SK-N-SH (cell line): Measurements from ENCODE around the gene DOK6. TPM values are rescaled to one million over a fixed set of nuclear protein-coding genes. Genes with fewer than 3 reads are reported as not detected.

Experiments
- CTCF ChIA-PET: fragments of 300-600, 350-600 bp; formaldehyde crosslinking; extraction: SDS; loops from one replicate; lab custom pipeline; 2021; lab: Yijun Ruan, JAX
- POLR2A ChIA-PET: fragments of 350-600 bp; sonication (Branson Sonifier 250); formaldehyde crosslinking; extraction: SDS; loops from one replicate; lab custom pipeline; 2020; ENCODE audit warnings: antibody characterized with exemption, inconsistent platforms; lab: Yijun Ruan, JAX
- DNase-seq: peaks from one replicate; pipeline ENCODE4 v3.0.0; 2012
- H2AFZ ChIP-seq: fragments of 200-600 bp; sonication (generic); 2 replicates; pipeline ENCODE4 v1.8.1; 2016; ENCODE audit warnings: antibody characterized with exemption, mild to moderate bottlenecking, low read depth
- H3F3A ChIP-seq: fragments of 200-600 bp; sonication (generic); replicated peaks from 2 replicates; pipeline ENCODE3; 2016; ENCODE audit warnings: antibody characterized with exemption, mild to moderate bottlenecking; ENCODE audit not compliant: insufficient read depth
- H3K27ac ChIP-seq, 2 experiments: fragments of 200-500 bp in 1 of 2; fragments of 200-600 bp in 1 of 2; sonication (Bioruptor generic) in 1 of 2; sonication (generic), shearing (Covaris generic) in 1 of 2; 2 replicates each; pipeline versions ENCODE4 v1.5.1 to v1.6.1; 2014 to 2016; ENCODE audit warnings: low read depth in 2 of 2, inconsistent platforms in 1 of 2, low read length in 1 of 2, mild to moderate bottlenecking in 1 of 2, mixed read lengths in 1 of 2
- H3K27me3 ChIP-seq: fragments of 200-600 bp; sonication (generic), shearing (Covaris generic); 2 replicates; pipeline ENCODE4 v1.6.1; 2016; ENCODE audit warnings: mixed run types; ENCODE audit not compliant: insufficient read depth
- H3K36me3 ChIP-seq, 2 experiments: fragments of 200-500 bp in 1 of 2; fragments of 200-600 bp in 1 of 2; sonication (Bioruptor generic) in 1 of 2; sonication (generic) in 1 of 2; replicated peaks in 1 of 2; 2 replicates each; pipeline versions ENCODE3 to v1.5.1; 2014 to 2016; ENCODE audit warnings: low read length in 1 of 2, mild to moderate bottlenecking in 1 of 2; ENCODE audit not compliant: insufficient read depth in 2 of 2, control insufficient read depth in 1 of 2
- H3K4me1 ChIP-seq, 2 experiments: fragments of 200-500 bp in 1 of 2; fragments of 200-600 bp in 1 of 2; sonication (Bioruptor generic) in 1 of 2; sonication (generic), shearing (Covaris generic) in 1 of 2; 2 replicates each; pipeline versions ENCODE4 v1.5.1 to v1.6.1; 2014 to 2016; ENCODE audit warnings: low read depth in 1 of 2, low read length in 1 of 2, mixed run types in 1 of 2; ENCODE audit not compliant: insufficient read depth in 2 of 2, control insufficient read depth in 1 of 2
- H3K4me2 ChIP-seq: fragments of 200-600 bp; sonication (generic), shearing (Covaris generic); 2 replicates; pipeline ENCODE4 v1.6.1; 2017; ENCODE audit warnings: mixed run types
- H3K4me3 ChIP-seq, 2 experiments: fragments of 200-500 bp in 1 of 2; fragments of 200-600 bp in 1 of 2; sonication (Bioruptor generic) in 1 of 2; sonication (generic), shearing (Covaris generic) in 1 of 2; 2 replicates each; pipeline versions ENCODE4 v1.5.1 to v1.8.1; 2014 to 2016; ENCODE audit warnings: low read depth in 2 of 2, inconsistent platforms in 1 of 2, low read length in 1 of 2, mild to moderate bottlenecking in 1 of 2, mixed read lengths in 1 of 2, moderate library complexity in 1 of 2
- H3K79me2 ChIP-seq: fragments of 200-600 bp; sonication (generic); 2 replicates; pipeline ENCODE4 v1.8.1; 2017; ENCODE audit warnings: mild to moderate bottlenecking; ENCODE audit not compliant: insufficient read depth
- H3K9ac ChIP-seq: fragments of 200-600 bp; sonication (generic); 2 replicates; pipeline ENCODE4 v1.6.1; 2017; ENCODE audit warnings: mixed run types
- H3K9me2 ChIP-seq: fragments of 200-600 bp; sonication (generic); 2 replicates; pipeline ENCODE4 v1.6.1; 2017; ENCODE audit warnings: mixed run types
- H3K9me3 ChIP-seq: fragments of 200-600 bp; sonication (generic); 2 replicates; pipeline ENCODE4 v1.6.1; 2017; ENCODE audit warnings: mixed run types, mild to moderate bottlenecking, moderate library complexity
- H4K20me1 ChIP-seq: fragments of 200-600 bp; sonication (generic); 2 replicates; pipeline ENCODE4 v1.6.1; 2017; ENCODE audit warnings: mild to moderate bottlenecking, mixed run types; ENCODE audit not compliant: insufficient read depth
- CHD2 ChIP-seq: fragments of 150-350 bp; IDR thresholded peaks from 2 replicates; pipeline ENCODE4 v1.6.1; 2018; ENCODE audit warnings: low read length; ENCODE audit not compliant: partially characterized antibody
- ELF1 ChIP-seq: IDR thresholded peaks from 2 replicates; pipeline ENCODE4 v1.4.0; 2012
- EZH2phosphoT487 ChIP-seq: fragments of 200-600 bp; sonication (generic); IDR thresholded peaks from 2 replicates; pipeline ENCODE4 v1.6.1; 2017; ENCODE audit warnings: low read depth, mixed run types, mild to moderate bottlenecking, antibody characterized with exemption, moderate library complexity, borderline replicate concordance
- FOSL2 ChIP-seq: IDR thresholded peaks from 2 replicates; pipeline ENCODE4 v1.4.0; 2012; ENCODE audit warnings: low read depth, mild to moderate bottlenecking, moderate library complexity, borderline replicate concordance
- GABPA ChIP-seq: IDR thresholded peaks from 2 replicates; pipeline ENCODE4 v1.4.0; 2012; ENCODE audit warnings: low read depth, mild to moderate bottlenecking
- JUND ChIP-seq: IDR thresholded peaks from 2 replicates; pipeline ENCODE4 v1.4.0; 2012
- MEF2A ChIP-seq: IDR thresholded peaks from 2 replicates; pipeline ENCODE4 v1.4.0; 2012; ENCODE audit warnings: low read depth, borderline replicate concordance
- NFIC ChIP-seq: IDR thresholded peaks from 2 replicates; pipeline ENCODE4 v1.4.0; 2012; ENCODE audit warnings: borderline replicate concordance
- POLR2AphosphoS5 ChIP-seq: IDR thresholded peaks from 2 replicates; pipeline ENCODE4 v1.6.1; 2012; ENCODE audit warnings: low read depth, low read length
- RAD21 ChIP-seq: IDR thresholded peaks from 2 replicates; pipeline ENCODE4 v1.6.1; 2012; ENCODE audit warnings: mild to moderate bottlenecking, low read length
- RFX5 ChIP-seq: IDR thresholded peaks from 2 replicates; pipeline ENCODE4 v1.6.1; 2012; ENCODE audit warnings: mild to moderate bottlenecking, improper control_type of control experiment, low read length
- RXRA ChIP-seq: IDR thresholded peaks from 2 replicates; pipeline ENCODE4 v1.4.0; 2012; ENCODE audit warnings: low read depth, mild to moderate bottlenecking, borderline replicate concordance
- SIN3A ChIP-seq: IDR thresholded peaks from 2 replicates; pipeline ENCODE4 v1.6.1; 2012; ENCODE audit warnings: low read depth, mild to moderate bottlenecking, low read length, moderate library complexity, borderline replicate concordance
- TCF12 ChIP-seq: IDR thresholded peaks from 2 replicates; pipeline ENCODE4 v1.4.0; 2012
- TEAD4 ChIP-seq: IDR thresholded peaks from 2 replicates; pipeline ENCODE4 v1.4.0; 2012; ENCODE audit warnings: mild to moderate bottlenecking, borderline replicate concordance; ENCODE audit not compliant: insufficient read depth
- WGBS: methylation state at CpG from one replicate; pipeline ENCODE4 v1.1.6; 2017; ENCODE audit warnings: low lambda C conversion rate; 5-methylcytosine and 5-hydroxymethylcytosine counted together
- polyA plus RNA-seq, 3 experiments: library from polyadenylated mRNA; depleted of rRNA; stranded (reverse); fragments of >200 nt; gene quantifications; 2 replicates each; pipeline ENCODE4 v1.2.3, GENCODE V29; 2012
- TF ChIP-seq, protein P1 (sequence below): fragments of 150-350 bp; IDR thresholded peaks from 2 replicates; pipeline ENCODE4 v1.6.1; 2017; ENCODE audit warnings: antibody characterized with exemption, low read length, low read depth, borderline replicate concordance
- TF ChIP-seq, protein P2 (sequence below): IDR thresholded peaks from 2 replicates; pipeline ENCODE4 v1.4.0; 2012; ENCODE audit warnings: low read depth, borderline replicate concordance
- TF ChIP-seq, protein P3 (sequence below): fragments of 150-350 bp; IDR thresholded peaks from 2 replicates; pipeline ENCODE4 v1.6.1; 2016; ENCODE audit warnings: mild to moderate bottlenecking, low read depth, low read length
- TF ChIP-seq, protein P4 (sequence below): IDR thresholded peaks from 2 replicates; pipeline ENCODE4 v1.4.0; 2012; ENCODE audit warnings: low read depth, borderline replicate concordance
- TF ChIP-seq, protein P5 (sequence below): IDR thresholded peaks from 2 replicates; pipeline ENCODE4 v1.4.0; 2012; ENCODE audit warnings: low read depth
- TF ChIP-seq, protein P6 (sequence below): IDR thresholded peaks from 2 replicates; pipeline ENCODE4 v1.6.1; 2012; ENCODE audit warnings: mild to moderate bottlenecking, low read depth, low read length, moderate library complexity

The DOK6 gene
- polyA plus RNA-seq, 1 of the 3 experiments (the other 2 are of a cell fraction), result 3.9 TPM

DNA sequence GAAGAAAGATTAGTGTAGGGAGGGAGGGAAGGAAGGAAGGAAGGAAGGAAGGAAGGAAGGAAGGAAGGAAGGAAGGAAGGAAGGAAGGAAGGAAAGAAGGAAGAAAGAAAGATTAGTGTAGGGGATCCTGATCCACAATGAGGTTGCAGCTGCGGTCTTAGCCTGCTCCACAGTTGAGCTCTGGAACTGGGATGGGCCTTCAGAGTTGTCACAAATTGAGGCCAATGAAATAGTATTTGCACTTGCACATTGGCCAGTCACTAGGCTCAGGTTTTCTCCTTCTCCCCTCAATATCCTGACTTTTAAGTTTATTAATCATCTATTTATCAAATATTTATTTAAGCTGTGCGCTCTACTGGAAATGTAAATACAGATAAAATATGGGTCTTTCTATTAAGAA, 34.3 kb downstream of the DOK6 start:
- H3K79me2 ChIP-seq, result no peaks in the 10 kb centered on the region
- no peak overlapping the region for H3K9ac ChIP-seq
- POLR2A ChIA-PET, result no interaction called here
- H3K4me3 ChIP-seq, result no peak overlapping the region
- CTCF ChIA-PET, result no interaction called here
- no peak for DNase-seq
- no peaks in the 10 kb centered on the region for H3K9me3 ChIP-seq
- H3K9me2 ChIP-seq, result no peaks in the 10 kb centered on the region
- no peaks in the 10 kb centered on the region for H3F3A ChIP-seq
- WGBS, result 90% methylated on average over 2 of the region's 2 CpGs
- H2AFZ ChIP-seq, result no peak overlapping the region
- H4K20me1 ChIP-seq, result no peaks in the 10 kb centered on the region
- no peak for TF ChIP-seq FOSL2
- TF ChIP-seq RFX5, result no peak
- TF ChIP-seq MEF2A, result no peak
- TF ChIP-seq TEAD4, result no peak
- TF ChIP-seq EZH2phosphoT487, result no peak
- TF ChIP-seq TCF12, result no peak
- TF ChIP-seq NFIC, result no peak
- TF ChIP-seq, protein P1, sequence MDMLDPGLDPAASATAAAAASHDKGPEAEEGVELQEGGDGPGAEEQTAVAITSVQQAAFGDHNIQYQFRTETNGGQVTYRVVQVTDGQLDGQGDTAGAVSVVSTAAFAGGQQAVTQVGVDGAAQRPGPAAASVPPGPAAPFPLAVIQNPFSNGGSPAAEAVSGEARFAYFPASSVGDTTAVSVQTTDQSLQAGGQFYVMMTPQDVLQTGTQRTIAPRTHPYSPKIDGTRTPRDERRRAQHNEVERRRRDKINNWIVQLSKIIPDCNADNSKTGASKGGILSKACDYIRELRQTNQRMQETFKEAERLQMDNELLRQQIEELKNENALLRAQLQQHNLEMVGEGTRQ, result no peak
- TF ChIP-seq, protein P2, sequence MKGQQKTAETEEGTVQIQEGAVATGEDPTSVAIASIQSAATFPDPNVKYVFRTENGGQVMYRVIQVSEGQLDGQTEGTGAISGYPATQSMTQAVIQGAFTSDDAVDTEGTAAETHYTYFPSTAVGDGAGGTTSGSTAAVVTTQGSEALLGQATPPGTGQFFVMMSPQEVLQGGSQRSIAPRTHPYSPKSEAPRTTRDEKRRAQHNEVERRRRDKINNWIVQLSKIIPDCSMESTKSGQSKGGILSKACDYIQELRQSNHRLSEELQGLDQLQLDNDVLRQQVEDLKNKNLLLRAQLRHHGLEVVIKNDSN, result no peak
- no peak for TF ChIP-seq POLR2AphosphoS5
- TF ChIP-seq, protein P3, sequence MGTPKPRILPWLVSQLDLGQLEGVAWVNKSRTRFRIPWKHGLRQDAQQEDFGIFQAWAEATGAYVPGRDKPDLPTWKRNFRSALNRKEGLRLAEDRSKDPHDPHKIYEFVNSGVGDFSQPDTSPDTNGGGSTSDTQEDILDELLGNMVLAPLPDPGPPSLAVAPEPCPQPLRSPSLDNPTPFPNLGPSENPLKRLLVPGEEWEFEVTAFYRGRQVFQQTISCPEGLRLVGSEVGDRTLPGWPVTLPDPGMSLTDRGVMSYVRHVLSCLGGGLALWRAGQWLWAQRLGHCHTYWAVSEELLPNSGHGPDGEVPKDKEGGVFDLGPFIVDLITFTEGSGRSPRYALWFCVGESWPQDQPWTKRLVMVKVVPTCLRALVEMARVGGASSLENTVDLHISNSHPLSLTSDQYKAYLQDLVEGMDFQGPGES, result no peak
- TF ChIP-seq, protein P4, sequence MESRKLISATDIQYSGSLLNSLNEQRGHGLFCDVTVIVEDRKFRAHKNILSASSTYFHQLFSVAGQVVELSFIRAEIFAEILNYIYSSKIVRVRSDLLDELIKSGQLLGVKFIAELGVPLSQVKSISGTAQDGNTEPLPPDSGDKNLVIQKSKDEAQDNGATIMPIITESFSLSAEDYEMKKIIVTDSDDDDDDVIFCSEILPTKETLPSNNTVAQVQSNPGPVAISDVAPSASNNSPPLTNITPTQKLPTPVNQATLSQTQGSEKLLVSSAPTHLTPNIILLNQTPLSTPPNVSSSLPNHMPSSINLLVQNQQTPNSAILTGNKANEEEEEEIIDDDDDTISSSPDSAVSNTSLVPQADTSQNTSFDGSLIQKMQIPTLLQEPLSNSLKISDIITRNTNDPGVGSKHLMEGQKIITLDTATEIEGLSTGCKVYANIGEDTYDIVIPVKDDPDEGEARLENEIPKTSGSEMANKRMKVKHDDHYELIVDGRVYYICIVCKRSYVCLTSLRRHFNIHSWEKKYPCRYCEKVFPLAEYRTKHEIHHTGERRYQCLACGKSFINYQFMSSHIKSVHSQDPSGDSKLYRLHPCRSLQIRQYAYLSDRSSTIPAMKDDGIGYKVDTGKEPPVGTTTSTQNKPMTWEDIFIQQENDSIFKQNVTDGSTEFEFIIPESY, result no peak
- TF ChIP-seq GABPA, result no peak
- TF ChIP-seq RAD21, result no peak
- H3K36me3 ChIP-seq, result no peaks in the 10 kb centered on the region
- no peak overlapping the region for H3K4me2 ChIP-seq
- no peaks in the 10 kb centered on the region; a peak in 1 of 4 replicates for H3K4me1 ChIP-seq
- H3K27me3 ChIP-seq, result no peaks in the 10 kb centered on the region
- H3K27ac ChIP-seq, result no peak overlapping the region

DNA sequence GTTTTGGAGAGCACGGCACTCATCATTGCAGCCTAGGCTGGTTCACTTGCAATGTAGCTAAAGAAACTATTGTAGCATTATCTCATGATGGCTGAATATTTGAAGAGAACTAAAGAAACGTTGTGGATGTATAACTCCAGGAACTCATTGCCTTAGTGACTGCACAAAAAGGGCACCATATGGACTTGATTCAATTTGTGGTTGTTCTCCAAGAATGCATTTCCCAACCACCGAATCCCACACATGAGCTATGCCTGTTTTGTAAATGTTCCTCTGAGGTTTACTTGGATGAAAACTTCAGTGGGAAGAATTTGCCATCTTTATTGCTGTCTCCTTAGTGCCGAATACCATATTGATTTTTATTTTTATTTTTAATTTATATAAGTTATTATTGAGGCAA, 43.5 kb downstream of the DOK6 start:
- Histone ChIP-seq H3K4me3 (no peak overlapping the region), H3K4me2 (no peak overlapping the region), H2AFZ (no peak overlapping the region), H3K36me3 (no peaks in the 10 kb centered on the region), H3K4me1 (no peaks in the 10 kb centered on the region), H3K27me3 (no peaks in the 10 kb centered on the region), H3K79me2 (no peaks in the 10 kb centered on the region; the same call in 1 of the 2 replicates), H3K9me3 (peaks cover 6% of the 10 kb centered on the region; the same call in 1 of the 2 replicates), H3F3A (no peaks in the 10 kb centered on the region), H3K27ac (no peak overlapping the region), H3K9ac (no peak overlapping the region), H3K9me2 (no peaks in the 10 kb centered on the region), H4K20me1 (no peaks in the 10 kb centered on the region)
- ChIA-PET POLR2A (no interaction called here), CTCF (no interaction called here)
- no peak for DNase-seq
- 66% methylated on average over 4 of the region's 4 CpGs for WGBS
- TF ChIP-seq ELF1, result no peak
- TF ChIP-seq, protein P5, sequence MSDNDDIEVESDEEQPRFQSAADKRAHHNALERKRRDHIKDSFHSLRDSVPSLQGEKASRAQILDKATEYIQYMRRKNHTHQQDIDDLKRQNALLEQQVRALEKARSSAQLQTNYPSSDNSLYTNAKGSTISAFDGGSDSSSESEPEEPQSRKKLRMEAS, result no peak
- no peak for TF ChIP-seq TCF12
- TF ChIP-seq JUND, result no peak
- TF ChIP-seq CHD2, result no peak
- no peak for TF ChIP-seq RXRA
- no peak for TF ChIP-seq FOSL2
- no peak for TF ChIP-seq SIN3A
- TF ChIP-seq, protein P6, sequence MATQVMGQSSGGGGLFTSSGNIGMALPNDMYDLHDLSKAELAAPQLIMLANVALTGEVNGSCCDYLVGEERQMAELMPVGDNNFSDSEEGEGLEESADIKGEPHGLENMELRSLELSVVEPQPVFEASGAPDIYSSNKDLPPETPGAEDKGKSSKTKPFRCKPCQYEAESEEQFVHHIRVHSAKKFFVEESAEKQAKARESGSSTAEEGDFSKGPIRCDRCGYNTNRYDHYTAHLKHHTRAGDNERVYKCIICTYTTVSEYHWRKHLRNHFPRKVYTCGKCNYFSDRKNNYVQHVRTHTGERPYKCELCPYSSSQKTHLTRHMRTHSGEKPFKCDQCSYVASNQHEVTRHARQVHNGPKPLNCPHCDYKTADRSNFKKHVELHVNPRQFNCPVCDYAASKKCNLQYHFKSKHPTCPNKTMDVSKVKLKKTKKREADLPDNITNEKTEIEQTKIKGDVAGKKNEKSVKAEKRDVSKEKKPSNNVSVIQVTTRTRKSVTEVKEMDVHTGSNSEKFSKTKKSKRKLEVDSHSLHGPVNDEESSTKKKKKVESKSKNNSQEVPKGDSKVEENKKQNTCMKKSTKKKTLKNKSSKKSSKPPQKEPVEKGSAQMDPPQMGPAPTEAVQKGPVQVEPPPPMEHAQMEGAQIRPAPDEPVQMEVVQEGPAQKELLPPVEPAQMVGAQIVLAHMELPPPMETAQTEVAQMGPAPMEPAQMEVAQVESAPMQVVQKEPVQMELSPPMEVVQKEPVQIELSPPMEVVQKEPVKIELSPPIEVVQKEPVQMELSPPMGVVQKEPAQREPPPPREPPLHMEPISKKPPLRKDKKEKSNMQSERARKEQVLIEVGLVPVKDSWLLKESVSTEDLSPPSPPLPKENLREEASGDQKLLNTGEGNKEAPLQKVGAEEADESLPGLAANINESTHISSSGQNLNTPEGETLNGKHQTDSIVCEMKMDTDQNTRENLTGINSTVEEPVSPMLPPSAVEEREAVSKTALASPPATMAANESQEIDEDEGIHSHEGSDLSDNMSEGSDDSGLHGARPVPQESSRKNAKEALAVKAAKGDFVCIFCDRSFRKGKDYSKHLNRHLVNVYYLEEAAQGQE, result no peak
- no peak for TF ChIP-seq EZH2phosphoT487
